GM19372 (cell line): Measurements from ENCODE around the gene CHRNB4.
"Not testable (repeated sequence)": the region's sequence is repeated elsewhere in the genome, so short reads cannot be mapped to it uniquely, and the experiment has no call there.

Source experiments
- ATAC-seq: cut with Tn5 transposase; IDR thresholded peaks from one replicate; pipeline ENCODE4 v1.9.1; 2021; ENCODE audit warnings: mild to moderate bottlenecking, low read depth, moderate library complexity; ENCODE audit not compliant: unreplicated experiment

The CHRNB4 gene

DNA sequence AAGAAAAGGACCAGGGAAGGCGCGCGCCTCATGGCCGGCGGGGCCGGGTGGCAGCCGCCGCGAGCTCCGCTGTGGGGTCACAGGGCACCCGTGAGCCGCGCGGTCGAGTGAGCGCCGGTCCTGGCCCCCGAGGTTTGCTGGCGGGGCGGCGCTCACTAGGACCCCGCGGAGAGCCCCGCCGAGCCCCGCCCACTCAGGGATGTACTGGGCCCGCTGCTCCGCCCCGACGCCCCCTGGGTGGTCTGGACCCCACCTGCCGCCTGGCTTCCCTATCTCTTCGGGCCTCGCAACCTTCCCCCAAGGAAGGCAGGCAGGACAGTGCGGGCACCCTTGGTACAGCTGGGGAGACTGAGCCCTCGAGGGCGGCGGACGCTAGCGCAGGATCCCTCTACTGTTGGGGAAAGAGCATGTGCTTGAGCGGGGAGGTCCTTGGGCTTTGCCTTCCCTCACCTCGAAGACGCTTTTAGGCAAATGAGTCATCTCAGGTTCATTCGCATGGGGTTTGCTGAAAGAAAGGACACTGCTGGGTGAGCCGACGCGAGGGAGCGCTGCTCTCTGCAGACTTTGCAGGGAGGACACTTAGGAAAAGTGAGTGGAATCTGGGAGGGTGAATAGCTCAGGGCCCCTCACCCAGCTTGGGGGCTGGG is at the start of gene CHRNB4:
CHRNB4 (minus strand) TSS at position 109 of the 647 bp plus-strand sequence; CDS start at position 32, 77 bp downstream.
- no peak for ATAC-seq

DNA sequence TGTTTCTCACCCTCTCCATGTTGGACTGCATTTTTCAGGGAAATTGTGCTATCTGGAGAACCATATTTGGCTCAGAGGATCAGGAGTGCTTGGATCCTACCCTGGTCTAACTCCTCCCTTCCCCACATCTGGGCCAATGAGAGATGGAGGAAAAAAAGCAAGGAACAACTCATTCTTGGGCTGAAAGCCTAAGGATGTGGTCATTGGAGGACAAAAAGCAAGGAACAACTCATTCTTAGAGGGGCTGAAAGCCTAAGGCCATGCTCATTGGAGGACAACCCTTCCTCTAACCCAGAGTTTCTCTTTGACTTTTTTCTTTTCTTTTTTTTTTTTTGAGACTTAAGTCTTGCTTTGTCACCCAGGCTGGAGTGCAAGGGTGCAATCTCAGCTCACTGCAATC is 48.6 kb upstream of the CHRNB4 start:
- ATAC-seq: no peak

DNA sequence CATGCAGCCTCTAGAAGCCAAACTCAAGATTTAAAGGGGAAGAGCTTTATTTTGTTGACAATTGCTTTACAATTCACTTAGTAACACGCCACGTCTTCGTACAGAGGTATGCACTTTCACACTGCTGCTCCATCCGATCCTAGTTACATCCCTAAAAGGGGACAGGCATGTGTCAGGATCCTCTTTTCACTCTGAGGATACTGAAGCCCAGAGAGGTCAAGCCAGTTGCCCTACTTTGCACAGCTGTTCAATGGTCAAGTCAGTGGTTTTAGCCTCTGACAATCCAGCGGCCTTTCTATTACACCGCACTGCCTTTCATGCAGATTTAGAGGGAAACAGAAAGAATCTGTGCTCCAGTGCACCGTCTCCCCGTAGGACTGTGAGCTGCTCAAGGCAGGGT is 44.9 kb upstream of the CHRNB4 start:
- ATAC-seq: no peak

DNA sequence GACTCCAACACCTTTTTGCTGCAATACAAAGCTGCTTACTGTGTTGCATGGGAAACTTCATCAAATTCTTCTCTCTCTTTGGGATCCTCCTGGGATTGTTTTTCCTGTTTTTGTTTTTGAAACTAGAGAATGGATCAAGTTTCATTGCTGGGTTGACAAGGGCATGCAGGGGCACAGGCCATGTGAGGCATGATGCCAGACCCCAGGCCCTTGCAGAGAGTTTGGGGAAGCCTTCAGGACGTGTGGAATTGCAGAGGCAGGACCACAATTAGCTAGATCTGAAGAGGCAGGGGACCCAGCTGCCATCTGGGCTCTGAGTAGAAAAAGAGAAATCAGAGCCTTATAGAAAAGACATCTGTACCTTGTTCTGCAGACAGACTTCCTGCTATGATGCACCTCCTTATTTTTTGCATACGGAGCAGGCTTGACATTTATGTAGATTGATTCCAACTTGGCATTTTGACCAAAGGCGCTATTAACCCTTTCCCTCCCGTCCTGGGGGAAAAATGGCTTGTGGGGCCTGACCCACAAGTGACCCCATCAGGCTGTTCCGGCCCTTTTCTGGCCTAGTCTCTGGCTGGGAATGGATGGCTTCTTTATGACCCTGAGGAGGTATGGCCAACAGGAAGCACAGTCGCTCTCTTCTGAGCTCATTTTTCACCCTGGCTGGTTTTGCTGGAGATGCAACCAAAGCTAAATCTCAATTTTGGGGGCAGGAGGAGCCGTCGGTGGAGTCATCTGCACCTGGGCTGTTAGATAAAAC is 44.3 kb upstream of the CHRNB4 start:
- no peak for ATAC-seq

DNA sequence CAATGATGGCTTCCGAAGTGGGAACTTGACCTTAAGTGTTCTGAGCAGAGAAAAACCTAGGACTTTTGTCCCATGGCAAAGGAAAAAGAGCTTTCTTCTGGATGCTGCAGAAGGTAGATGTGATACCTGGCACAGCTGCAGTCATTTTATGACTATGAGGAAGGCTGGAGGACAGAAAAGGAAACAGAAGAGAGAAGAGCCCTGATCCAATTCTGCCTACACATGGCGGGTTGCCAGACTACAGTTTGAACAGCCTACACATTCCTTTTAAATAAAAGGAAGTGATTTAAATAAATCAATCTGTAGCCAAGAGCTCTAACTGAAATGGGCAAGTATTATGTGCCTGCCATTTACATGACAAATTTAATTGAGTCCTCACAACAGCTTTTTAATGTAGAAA is 43.6 kb upstream of the CHRNB4 start:
- ATAC-seq: no peak

- not testable (repeated sequence) for ATAC-seq
Measured at GRCh38 chr15:78683599-78683998, 42.6 kb upstream of the CHRNB4 start.

DNA sequence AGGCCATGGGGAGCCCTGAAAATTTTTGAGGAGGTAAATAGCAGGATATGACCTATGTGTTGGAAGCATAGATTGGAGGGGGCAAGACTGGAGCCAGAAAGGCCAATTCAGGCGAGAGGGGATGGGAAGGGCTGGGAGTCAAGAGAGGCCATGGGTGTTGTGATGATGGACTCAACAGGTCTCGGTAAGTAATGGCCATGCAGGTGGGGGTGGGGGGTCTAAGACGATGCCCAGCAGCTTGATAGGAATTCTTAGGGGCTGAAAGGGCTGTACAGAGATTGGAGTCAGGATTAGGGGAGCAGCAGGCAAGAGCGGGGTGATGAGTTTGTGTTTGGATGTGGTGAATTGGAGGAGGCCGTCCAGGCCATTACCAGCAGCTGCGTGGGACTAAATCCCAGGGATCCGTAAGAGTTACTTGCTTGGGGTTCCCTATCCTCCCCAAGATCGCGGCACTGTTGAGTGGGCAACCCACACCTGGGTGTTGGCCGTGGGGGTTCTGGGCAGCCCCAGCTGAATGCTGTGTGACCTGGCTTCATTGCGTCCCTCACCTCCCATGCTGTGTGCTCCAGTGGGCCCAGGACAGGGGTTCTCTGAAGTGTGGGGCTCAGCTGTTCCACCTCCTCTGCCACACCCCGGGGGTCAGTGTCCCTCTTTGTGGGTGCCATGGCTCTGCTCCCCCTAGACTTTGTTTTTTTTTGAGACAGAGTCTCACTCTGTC is 41.8 kb upstream of the CHRNB4 start:
- ATAC-seq: no peak

DNA sequence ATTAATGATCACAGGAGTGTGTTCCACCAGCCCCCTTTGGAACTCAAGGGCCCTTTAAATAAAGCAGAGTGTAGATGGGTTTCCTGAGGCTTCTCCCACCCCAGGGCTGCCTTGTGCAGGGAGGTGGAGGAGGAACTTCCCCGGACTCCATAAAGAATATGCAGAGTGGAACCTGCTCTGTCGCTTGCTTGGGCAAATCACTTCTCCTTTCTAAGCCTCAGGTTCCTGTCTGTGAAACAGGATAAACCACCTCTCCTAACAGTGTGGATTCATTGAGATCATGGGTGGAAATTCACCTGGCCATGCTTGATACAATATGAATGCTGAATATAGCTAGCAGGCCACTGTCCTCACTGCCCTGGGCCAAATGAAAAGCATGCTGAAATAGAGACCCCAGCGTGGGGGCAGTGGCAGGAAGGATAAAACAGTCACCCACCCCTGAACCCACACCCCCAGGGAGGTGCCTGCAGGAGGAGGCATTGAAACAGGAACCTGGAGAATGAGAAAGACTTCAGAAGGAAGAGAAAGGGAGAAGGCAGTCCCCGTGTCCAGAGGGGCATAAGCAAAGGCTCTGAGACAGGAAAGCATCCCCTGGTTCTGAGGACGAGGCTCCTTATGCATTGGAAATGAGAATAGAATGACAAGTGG is 41.1 kb upstream of the CHRNB4 start:
- ATAC-seq: no peak

GRCh38 chr15:78681281-78682003 is 40.4 kb upstream of the CHRNB4 start:
- no peak for ATAC-seq

DNA sequence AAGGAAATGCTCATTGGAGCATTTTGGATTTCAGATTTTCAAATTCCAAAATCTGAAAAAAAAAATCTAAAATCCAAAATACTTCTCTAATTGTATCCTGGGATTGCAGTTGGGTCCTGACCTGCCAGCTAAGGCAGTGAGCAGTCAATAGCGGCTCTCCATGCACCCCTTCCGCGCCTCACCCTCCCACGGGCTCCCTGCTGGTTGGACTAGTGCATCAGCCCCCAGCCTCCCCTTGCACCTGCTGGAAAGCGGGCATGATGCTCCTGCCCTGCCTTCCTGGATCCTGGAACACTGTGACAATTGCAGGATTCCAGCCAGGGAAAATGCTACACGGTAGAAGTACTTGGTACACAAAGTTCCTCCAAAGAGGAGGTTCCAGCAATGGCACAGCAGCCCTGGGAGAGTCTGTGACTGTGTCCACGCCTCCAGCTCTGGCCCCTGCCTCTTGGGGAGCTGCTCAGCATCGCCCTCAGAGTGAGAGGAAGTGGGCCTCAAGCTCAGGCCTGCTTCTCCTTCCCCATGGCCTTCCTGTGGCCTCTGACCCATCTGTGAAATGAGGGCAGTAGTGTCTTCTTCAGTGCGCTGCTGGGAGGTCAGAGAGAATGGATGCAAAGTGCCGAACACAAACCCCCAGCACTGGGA is 39.5 kb upstream of the CHRNB4 start:
- no peak for ATAC-seq

- no peak for ATAC-seq
Measured at GRCh38 chr15:78679089-78679511, 38.1 kb upstream of the CHRNB4 start.

- ATAC-seq: no peak
Measured at GRCh38 chr15:78676424-78677110, 35.6 kb upstream of the CHRNB4 start.

GRCh38 chr15:78675617-78676360 is 34.8 kb upstream of the CHRNB4 start:
- ATAC-seq: no peak

DNA sequence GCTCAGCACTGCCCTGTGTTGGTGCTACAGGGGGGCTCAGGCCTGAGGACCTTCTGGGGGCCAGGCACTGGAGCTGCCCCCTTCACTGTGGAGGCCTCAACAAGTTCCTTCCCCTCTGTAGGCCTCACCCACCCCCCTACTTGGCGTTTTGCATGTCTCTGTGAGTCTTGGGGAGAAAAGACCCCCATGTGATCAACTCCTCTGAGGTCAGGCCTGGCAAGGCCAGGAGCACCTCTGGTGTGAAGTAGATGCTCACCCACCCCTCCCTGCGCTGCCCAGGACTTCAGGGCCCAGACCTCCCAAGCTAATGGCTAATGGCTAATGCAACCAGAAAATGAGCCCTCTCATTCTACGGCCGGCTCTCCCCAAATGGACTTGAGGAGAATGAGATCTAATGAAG is 34.2 kb upstream of the CHRNB4 start:
- ATAC-seq: no peak

DNA sequence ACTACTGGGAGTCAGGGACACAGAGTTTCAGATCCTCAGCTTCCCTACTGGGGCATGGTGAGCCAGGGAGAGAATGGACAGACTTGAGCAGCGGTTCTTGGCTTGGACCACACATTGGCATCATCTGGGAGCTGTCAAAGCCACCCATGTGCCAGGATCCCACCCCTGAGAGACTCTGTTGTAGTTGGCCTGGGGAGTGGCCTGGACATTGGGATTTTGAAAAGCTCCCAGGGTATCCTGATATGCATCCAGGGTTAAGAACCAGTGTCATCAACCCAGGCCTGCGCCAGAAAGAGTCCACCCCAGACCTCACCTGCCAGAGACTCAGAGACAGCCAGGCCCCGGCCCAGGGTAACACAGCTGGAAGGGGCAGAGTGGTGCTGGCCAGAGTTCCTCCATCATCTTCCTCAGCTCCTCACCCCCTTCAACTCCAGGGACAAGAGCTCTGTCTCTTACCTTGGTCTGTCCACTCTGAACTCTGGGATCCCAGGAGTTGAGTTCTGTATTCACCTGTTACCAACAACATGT is 33.0 kb upstream of the CHRNB4 start:
- ATAC-seq: no peak

GRCh38 chr15:78673476-78673875 is 32.5 kb upstream of the CHRNB4 start:
- no peak for ATAC-seq

- no peak for ATAC-seq
Measured at GRCh38 chr15:78672285-78673014, 31.4 kb upstream of the CHRNB4 start.
